SH-SY5Y (cell line): ENCODE measurements around the gene LIMK1.

Experiments
- GATA2 ChIP-seq: IDR thresholded peaks from 2 replicates; pipeline ENCODE4 v1.6.1; 2011; ENCODE audit warnings: mild to moderate bottlenecking, low read depth, low read length
- GATA3 ChIP-seq: IDR thresholded peaks from 2 replicates; pipeline ENCODE4 v1.6.1; 2011; ENCODE audit warnings: low read depth, mild to moderate bottlenecking, low read length, moderate library complexity

The LIMK1 gene

GRCh38 chr7:74063223-74063641, 20.4 kb upstream of the LIMK1 start:
- TF ChIP-seq GATA3 (no peak), GATA2 (no peak)

- TF ChIP-seq GATA3 (no peak), GATA2 (no peak)
Observed at GRCh38 chr7:74063646-74064045, 20.0 kb upstream of the LIMK1 start.

- TF ChIP-seq GATA3 (no peak), GATA2 (no peak)
Observed at GRCh38 chr7:74064696-74065095, 18.9 kb upstream of the LIMK1 start.

DNA sequence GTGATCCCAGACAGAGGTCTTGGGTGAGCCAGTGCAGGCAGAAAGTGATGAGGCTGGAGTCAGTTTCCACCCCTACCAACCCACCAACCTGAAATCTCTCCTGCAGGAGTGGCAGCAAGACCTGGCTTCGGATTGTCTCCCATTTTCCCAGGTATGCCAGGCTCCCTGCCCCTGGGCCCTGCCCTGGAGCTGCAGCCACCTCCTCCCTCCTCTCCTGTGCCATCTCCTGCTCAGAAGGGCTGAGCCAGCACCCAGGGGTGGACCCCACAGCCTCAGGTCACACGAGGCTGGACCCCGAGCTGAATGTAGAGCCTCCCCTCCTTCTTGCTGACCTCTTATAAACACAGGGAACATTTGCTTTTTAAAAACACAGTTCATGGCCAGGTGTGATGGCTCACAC, 17.0 kb upstream of the LIMK1 start:
- no peak for TF ChIP-seq GATA3
- TF ChIP-seq GATA2 = no peak

GRCh38 chr7:74068378-74069085, 15.1 kb upstream of the LIMK1 start:
- TF ChIP-seq GATA2 (no peak), GATA3 (no peak)

DNA sequence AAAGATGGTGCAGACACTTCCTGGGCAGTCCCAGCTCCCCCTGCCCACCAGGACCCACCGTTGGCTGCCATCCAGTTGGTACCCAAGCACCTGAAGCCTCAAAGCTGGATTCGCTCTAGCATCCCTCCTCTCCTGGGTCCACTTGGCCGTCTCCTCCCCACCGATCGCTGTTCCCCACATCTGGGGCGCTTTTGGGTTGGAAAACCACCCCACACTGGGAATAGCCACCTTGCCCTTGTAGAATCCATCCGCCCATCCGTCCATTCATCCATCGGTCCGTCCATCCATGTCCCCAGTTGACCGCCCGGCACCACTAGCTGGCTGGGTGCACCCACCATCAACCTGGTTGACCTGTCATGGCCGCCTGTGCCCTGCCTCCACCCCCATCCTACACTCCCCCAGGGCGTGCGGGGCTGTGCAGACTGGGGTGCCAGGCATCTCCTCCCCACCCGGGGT, 14.5 kb upstream of the LIMK1 start:
- TF ChIP-seq GATA3 (no peak), GATA2 (no peak)

DNA sequence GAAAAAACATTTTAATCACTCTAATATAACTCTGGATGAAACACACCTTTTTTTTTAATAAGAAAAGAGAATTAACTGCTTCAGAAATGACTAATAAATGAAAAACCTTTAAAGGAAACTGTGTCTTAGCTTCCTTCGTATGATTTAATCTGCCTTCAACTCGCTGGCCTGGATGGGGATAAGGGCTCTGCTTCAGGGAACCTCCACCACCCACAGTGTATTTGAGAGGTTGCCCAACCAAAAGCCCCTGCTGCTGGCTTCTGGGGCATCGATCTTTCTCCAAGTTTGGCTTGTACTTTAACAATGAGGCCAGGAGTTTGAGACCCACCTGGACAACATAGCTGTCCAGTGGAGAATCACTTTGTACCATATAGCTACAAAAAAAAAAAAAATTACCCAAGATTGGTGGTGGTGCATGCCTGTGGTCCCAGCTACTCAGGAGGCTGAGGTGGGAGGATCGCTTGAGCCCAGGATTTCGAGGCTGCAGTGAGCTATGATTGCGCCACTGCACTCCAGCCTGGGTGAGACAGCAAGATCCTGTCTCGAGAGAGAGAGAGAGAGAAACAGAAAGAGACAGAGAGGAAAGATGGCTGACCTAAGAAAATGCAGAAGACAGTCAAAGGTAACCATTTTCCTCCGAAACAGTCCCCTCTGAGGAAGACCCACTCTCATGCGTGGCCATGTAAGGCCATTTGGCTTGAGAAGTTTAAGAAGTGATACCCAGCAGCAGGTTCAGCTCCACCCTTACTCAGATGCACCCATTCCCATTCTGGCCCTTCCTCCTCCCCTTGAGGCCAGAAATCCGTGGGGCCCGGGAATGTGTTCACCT, 13.6 kb upstream of the LIMK1 start:
- TF ChIP-seq GATA2 (no peak), GATA3 (no peak)

DNA sequence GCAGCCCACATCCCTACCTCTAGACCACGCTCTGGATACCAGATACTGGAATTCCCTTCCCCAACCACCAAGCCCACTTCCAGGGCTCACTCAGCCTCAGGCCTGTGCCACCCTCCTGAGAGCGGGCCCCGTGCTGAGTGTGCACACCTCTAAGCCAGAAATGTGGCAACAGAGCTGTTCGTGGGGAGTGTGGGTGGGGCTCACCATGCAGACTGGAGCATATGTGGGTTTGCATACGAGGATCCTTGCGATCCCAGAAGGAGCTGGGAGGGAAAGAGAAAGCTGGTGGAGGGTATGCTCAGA, 13.0 kb upstream of the LIMK1 start:
- no peak for TF ChIP-seq GATA3
- no peak for TF ChIP-seq GATA2

GRCh38 chr7:74071121-74071520, 12.5 kb upstream of the LIMK1 start:
- TF ChIP-seq GATA3 = no peak
- no peak for TF ChIP-seq GATA2

GRCh38 chr7:74074770-74075169, 8.8 kb upstream of the LIMK1 start:
- TF ChIP-seq GATA2 (no peak), GATA3 (no peak)

DNA sequence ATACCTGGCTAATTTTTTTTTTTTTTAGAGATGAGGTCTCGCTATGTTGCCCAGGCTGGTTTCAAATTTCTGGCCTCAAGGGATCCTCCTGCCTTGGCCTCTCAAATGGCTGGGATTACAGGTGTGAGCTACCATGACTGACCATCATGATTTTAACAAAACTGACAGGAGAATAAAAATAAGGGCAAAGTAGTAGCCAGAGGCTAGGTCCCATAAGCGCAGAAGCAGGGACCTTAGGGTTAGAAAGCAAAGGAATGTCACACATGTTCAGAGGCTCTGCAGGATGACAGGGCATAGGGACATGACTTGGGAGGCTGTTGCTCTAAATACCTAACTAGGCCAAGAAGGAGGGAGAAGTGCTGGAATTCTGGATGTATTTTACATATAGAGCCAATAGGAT, 5.1 kb upstream of the LIMK1 start:
- TF ChIP-seq GATA2 = no peak

DNA sequence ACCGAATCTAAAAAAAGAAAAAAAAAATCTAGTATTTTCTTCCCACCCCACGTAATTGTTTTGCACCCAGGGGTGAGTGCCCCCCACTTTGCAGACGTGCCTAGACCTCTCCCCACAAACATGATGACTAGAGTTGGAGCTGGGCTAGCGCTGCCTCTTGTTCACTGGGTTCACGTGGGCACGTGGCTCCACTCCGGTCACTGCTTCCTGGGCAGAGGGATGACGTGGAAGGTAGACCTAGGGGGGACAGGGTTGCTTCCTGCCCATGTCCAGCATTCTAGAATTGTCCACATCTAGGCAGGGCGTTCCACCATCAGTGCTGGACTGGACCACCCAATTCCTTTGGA, 861 bp upstream of the LIMK1 start:
- TF ChIP-seq GATA3 = no peak
- TF ChIP-seq GATA2 = no peak

DNA sequence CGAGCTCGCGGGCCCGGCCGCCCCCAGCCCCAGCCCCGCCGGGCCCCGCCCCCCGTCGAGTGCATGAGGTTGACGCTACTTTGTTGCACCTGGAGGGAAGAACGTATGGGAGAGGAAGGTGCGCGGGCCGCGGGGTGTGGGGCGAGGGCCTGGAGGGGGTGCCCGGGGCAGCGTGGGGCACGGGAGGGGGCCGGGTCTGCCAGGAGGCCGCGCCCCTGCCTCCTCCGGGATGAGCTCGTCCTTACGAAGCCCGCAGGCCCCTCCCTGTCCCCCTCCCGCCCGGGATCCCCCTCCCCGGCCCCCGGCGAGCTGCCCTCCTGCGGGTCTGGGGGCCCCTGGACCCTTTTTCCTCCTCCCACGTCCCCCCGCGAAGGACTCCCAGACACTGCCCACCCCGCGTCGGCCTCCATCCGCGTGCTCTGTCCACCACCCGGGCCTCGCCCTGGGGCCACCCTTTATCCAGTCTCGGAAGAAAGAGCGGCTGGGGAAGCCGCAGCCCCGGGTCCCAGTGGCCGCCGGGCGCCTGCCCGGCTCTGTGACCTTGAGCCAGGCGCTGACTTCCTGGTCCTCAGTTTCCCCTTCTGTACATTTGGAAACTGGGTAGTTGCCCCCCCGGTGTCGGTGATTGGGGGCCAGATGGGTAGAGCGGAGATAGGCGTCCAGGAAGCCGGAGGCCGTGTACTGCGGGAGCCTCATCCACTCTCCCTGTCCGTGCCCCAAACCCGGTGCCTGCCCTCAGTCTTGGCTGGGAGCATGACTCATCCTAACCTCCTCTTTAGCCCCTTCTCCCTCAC, 521 bp downstream of the LIMK1 start:
- TF ChIP-seq GATA3 = no peak

GRCh38 chr7:74084722-74085578, 1.3 kb downstream of the LIMK1 start:
- TF ChIP-seq GATA2 = no peak
- no peak for TF ChIP-seq GATA3
